BE2C (cell line): Measurements from ENCODE around the gene MAPKAPK3.
A peak's percentile ranks its signal among the peaks of the same experiment; 100 is the strongest.

ENCODE experiments used
- DNase-seq: peaks from one replicate; pipeline ENCODE4 v3.0.0-alpha.2; 2020
- H3K27me3 ChIP-seq: fragments of 250-450 bp; sonication (Bioruptor Pico); 2 replicates; pipeline ENCODE4 v1.5.1; 2020; ENCODE audit warnings: mild to moderate bottlenecking
- H3K36me3 ChIP-seq: fragments of 250-450 bp; sonication (Bioruptor Pico); 2 replicates; pipeline ENCODE4 v1.5.1; 2020; ENCODE audit warnings: mild to moderate bottlenecking
- H3K4me1 ChIP-seq: fragments of 250-450 bp; sonication (Bioruptor Pico); 2 replicates; pipeline ENCODE4 v1.5.1; 2020
- H3K4me3 ChIP-seq: 2 replicates; pipeline ENCODE4 v1.5.1; 2011; ENCODE audit warnings: low read depth, low read length
- H3K9me3 ChIP-seq: fragments of 250-450 bp; sonication (Bioruptor Pico); 2 replicates; pipeline ENCODE4 v1.5.1; 2020
- TF ChIP-seq, protein P1 (sequence below): IDR thresholded peaks from 2 replicates; pipeline ENCODE4 v1.5.1; 2012; ENCODE audit warnings: mild to moderate bottlenecking, low read depth, low read length

MAPKAPK3 gene

DNA sequence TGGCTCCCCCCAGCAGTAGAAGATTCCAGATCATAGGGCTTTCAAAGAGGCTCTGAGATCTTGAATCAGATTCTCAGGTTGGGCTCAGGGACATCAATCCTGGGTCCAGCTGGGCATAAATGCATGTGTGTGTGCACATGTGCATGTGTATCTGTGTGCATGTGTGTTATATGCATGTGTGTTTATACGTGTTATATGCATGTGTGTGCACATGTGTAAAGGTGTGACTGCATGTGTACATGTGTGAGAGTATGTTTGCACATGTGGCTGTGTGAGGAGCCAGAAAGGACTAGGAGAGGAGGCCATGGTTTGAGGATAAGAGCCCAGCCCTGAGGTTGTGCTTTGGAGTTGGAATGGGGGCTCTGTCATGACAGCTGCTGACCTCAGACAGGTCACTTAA is 1.8 kb upstream of the MAPKAPK3 start:
- DNase-seq, result no peak
- TF ChIP-seq, protein P1, sequence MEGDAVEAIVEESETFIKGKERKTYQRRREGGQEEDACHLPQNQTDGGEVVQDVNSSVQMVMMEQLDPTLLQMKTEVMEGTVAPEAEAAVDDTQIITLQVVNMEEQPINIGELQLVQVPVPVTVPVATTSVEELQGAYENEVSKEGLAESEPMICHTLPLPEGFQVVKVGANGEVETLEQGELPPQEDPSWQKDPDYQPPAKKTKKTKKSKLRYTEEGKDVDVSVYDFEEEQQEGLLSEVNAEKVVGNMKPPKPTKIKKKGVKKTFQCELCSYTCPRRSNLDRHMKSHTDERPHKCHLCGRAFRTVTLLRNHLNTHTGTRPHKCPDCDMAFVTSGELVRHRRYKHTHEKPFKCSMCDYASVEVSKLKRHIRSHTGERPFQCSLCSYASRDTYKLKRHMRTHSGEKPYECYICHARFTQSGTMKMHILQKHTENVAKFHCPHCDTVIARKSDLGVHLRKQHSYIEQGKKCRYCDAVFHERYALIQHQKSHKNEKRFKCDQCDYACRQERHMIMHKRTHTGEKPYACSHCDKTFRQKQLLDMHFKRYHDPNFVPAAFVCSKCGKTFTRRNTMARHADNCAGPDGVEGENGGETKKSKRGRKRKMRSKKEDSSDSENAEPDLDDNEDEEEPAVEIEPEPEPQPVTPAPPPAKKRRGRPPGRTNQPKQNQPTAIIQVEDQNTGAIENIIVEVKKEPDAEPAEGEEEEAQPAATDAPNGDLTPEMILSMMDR, result no peak

DNA sequence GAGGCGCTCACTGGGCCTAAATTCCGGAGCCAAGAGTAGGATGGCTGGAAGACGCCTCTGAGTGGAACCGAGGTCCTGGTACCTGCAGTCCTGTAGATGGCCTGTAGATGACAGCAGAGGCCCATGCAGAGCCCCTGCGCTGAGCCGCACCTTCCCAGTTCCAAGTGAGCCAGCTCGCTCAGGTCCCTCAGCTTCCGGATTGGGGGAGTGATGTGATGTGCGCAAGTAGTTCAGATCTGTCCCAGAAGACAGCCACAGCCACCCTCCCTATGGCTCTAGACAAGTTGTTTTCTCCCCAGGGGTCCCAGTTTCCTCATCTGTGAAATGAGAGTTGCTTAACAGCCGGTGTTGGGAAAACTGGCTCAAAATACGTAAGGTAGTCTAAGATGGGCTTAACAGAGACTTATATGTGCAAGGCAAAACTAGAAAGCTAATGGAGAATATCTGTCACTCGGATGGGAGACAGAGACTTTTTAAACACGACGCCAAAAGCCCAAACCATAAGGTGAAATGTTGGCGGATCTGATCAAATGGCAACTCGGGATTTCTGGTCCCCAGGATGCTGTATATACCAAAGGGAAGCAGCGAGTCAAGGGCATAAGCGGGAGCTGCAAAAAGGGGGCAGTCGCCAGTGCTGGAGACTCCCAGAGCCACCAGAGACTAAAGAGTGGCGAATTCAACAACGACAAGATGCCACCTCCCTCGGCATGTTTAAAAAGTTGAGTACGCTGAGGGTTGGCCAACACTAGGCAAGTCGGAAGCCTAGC is 765 bp upstream of the MAPKAPK3 start:
- no peaks in the 10 kb centered on the region for H3K36me3 ChIP-seq
- no peaks in the 10 kb centered on the region for H3K27me3 ChIP-seq
- peak; percentile 79 for DNase-seq
- peak overlapping the region; percentile 56 for H3K4me3 ChIP-seq
- no peaks in the 10 kb centered on the region for H3K4me1 ChIP-seq
- no peaks in the 10 kb centered on the region for H3K9me3 ChIP-seq
- TF ChIP-seq, protein P1, result peak; percentile 96

More for the DNA sequence above, 1.8 kb upstream of the MAPKAPK3 start:
- peaks cover 6% of the 10 kb centered on the region; the same call in 1 of the 2 replicates for H3K4me1 ChIP-seq
- no peak overlapping the region for H3K4me3 ChIP-seq
- H3K9me3 ChIP-seq, result no peaks in the 10 kb centered on the region
- no peaks in the 10 kb centered on the region for H3K36me3 ChIP-seq
- no peaks in the 10 kb centered on the region for H3K27me3 ChIP-seq

DNA sequence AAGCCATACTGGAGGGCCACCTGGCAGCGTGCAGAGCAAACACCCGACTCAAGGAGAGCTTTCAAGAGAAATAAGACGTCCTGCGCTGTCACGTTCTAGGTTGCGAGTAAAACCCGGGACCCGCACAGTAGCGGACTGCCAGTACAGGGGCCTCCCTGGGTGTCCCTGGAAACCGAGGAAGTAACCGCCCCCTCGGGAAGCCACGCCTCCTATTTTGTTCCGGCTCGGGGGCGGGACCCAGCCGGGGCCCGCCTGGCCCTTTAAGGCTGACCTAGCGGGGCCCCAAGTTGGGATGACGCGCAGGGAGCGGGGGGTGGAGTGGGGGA is 218 bp upstream of the MAPKAPK3 start:
- TF ChIP-seq, protein P1, result no peak
- H3K27me3 ChIP-seq, result no peaks in the 10 kb centered on the region
- no peaks in the 10 kb centered on the region for H3K4me1 ChIP-seq
- H3K9me3 ChIP-seq, result no peaks in the 10 kb centered on the region
- H3K36me3 ChIP-seq, result no peaks in the 10 kb centered on the region
- peak overlapping the region; percentile 56 for H3K4me3 ChIP-seq
- peak; percentile 81 for DNase-seq

DNA sequence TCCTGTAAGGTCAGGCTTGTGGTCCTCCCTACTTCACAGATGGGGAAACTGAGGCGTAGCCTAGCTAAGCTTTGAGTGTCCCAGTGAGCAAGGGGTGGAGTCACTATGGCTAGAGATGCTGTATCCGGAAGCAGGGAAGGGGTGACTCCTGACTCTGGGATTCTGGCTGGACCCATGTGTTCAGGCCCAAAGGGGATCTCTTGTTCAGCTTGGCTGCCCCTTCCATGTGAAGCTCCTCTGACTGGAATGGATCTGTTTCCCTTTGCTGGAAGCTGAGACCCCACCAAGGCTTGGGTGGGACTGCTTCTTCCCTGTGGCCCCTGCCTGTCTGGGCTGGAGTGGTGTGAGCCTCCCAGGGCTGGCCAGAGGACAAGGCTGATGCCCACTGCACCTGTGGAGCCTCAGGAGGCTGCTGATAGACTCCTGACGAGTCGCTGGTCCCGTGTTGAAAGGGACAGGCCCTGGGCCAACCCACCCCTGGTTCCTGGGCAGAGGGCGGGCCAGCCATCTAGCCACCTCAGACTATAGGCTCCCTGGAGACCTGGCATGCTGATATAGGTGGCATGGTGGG is 1.0 kb downstream of the MAPKAPK3 start:
- Histone ChIP-seq H3K4me3 (peak overlapping the region; percentile 57), H3K9me3 (no peaks in the 10 kb centered on the region), H3K27me3 (no peaks in the 10 kb centered on the region), H3K36me3 (no peaks in the 10 kb centered on the region), H3K4me1 (no peaks in the 10 kb centered on the region)
- TF ChIP-seq, protein P1, result no peak
- DNase-seq, result no peak

DNA sequence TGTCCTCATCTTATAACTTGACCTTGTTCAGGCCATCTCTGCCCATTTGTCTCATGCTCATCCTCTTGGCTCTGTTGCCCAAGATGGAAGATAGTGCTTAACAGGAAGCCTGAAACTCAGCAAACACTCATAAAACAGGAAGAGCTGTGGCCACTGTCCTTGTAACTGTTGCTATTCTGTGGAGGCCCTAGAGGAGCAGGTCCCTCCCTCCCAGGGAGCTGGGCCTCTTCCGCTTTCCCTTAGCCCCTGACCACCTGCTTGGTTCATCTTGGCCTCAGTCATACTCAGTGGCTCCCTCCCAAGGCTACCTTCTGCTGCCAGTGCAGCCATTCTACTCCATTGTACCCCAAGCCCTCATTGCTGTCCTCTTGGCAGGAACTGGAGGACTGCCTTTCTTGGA is 3.5 kb downstream of the MAPKAPK3 start:
- TF ChIP-seq, protein P1, result no peak
- H3K4me1 ChIP-seq, result no peaks in the 10 kb centered on the region
- H3K36me3 ChIP-seq, result no peaks in the 10 kb centered on the region
- H3K9me3 ChIP-seq, result no peaks in the 10 kb centered on the region
- DNase-seq, result no peak
- no peak overlapping the region for H3K4me3 ChIP-seq
- no peaks in the 10 kb centered on the region for H3K27me3 ChIP-seq

DNA sequence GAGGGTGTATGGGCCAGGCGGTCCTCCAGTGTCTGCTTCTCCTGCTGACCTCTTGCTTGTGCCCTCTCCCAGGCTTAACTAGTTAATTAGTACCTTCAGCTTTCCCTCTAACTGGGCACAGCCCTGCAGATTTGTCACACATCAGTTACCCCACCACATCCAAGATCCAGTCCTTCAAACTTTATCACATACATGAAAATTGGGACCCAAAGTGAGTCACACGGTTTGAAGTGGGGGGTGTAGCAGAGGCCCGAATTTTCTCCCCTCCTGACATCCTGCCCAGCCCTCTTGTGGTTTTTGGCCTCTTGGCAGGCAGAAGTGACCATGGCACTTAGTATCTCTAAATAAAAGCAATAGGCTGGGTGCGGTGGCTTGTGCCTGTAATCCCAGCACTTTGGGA is 3.9 kb downstream of the MAPKAPK3 start:
- DNase-seq, result no peak
- Histone ChIP-seq H3K27me3 (no peaks in the 10 kb centered on the region), H3K9me3 (no peaks in the 10 kb centered on the region), H3K36me3 (no peaks in the 10 kb centered on the region), H3K4me3 (no peak overlapping the region), H3K4me1 (no peaks in the 10 kb centered on the region)
- TF ChIP-seq, protein P1, result no peak
